K562 (cell line): Measurements from ENCODE around the gene C1QTNF3. TPM values are rescaled to one million over a fixed set of nuclear protein-coding genes. Genes with fewer than 3 reads are reported as not detected.

Experiments used
- ATAC-seq: fragments of 200-7000 bp; cut with Tn5 transposase; 3 replicates; pipeline ENCODE4 v1.9.1; 2020; ENCODE audit warnings: moderate library complexity
- BruUV-seq: library from RNA; stranded (reverse); fragments of 400-500 nt; replicated peaks from 2 replicates; lab custom pipeline; 2021; lab: Mats Ljungman, UMichigan
- CTCF ChIA-PET: fragments of 300-600 bp; formaldehyde crosslinking; extraction: SDS; loops from one replicate; lab custom pipeline; 2021; ENCODE audit warnings: low intra/inter-chr PET ratio; lab: Yijun Ruan, JAX
- POLR2A ChIA-PET: fragments of 300-600, 350-650 bp; sonication (Branson Sonifier 250); formaldehyde crosslinking; extraction: SDS; loops from one replicate; lab custom pipeline; 2021; ENCODE audit warnings: antibody characterized with exemption, inconsistent platforms; lab: Yijun Ruan, JAX
- DNase-seq, 4 experiments: peaks; one replicate each; pipeline versions ENCODE4 v3.0.0 to v3.0.0-alpha.2; 2011 to 2018; ENCODE audit warnings: low spot score in 3 of 4, mixed read lengths in 3 of 4; ENCODE audit errors: extremely low read depth in 1 of 4
- FAIRE-seq: peaks from 2 replicates; lab custom pipeline; 2011; peaks lifted over from hg19 to GRCh38; lab: Jason Lieb, UNC
- H2AFZ ChIP-seq: 2 replicates; pipeline ENCODE4 v1.6.0; 2011; ENCODE audit warnings: low read depth, low read length, control low read depth, inconsistent platforms
- H3K27ac ChIP-seq: fragments of 200-600 bp; 3 replicates; pipeline ENCODE4 v1.8.0; 2011; ENCODE audit warnings: low read depth, mild to moderate bottlenecking, control low read depth, inconsistent platforms, low read length, moderate library complexity, mixed read lengths; ENCODE audit errors: extremely low read depth
- H3K27me3 ChIP-seq, 2 experiments: fragments of 300-600 bp in 1 of 2; 2 replicates in 1 of 2; 3 replicates in 1 of 2; pipeline versions ENCODE4 v1.6.0 to v1.8.0; 2011; ENCODE audit warnings: inconsistent platforms in 2 of 2, low read length in 2 of 2, mild to moderate bottlenecking in 1 of 2, mixed read lengths in 1 of 2, moderate library complexity in 1 of 2; ENCODE audit not compliant: control insufficient read depth in 2 of 2, insufficient read depth in 2 of 2
- H3K36me3 ChIP-seq: fragments of 300-600 bp; 3 replicates; pipeline ENCODE4 v1.8.0; 2011; ENCODE audit warnings: mild to moderate bottlenecking, low read length, inconsistent platforms; ENCODE audit not compliant: control insufficient read depth, insufficient read depth
- H3K4me1 ChIP-seq, 2 experiments: fragments of 200-600 bp in 1 of 2; replicated peaks in 1 of 2; 2 replicates in 1 of 2; 3 replicates in 1 of 2; pipeline versions ENCODE4 v1.5.1 to v1.8.0; 2011; ENCODE audit warnings: inconsistent platforms in 2 of 2, low read length in 2 of 2, mild to moderate bottlenecking in 1 of 2, mixed read lengths in 1 of 2, moderate library complexity in 1 of 2; ENCODE audit not compliant: control insufficient read depth in 2 of 2, insufficient read depth in 2 of 2
- H3K4me2 ChIP-seq: 2 replicates; pipeline ENCODE4 v1.6.1; 2011; ENCODE audit warnings: low read length, control low read depth, inconsistent platforms, mixed read lengths; ENCODE audit not compliant: insufficient read depth
- H3K4me3 ChIP-seq: fragments of 200-600 bp; sonication (generic), shearing (Covaris generic); 2 replicates; pipeline ENCODE4 v1.5.1; 2016; ENCODE audit warnings: control low read depth, inconsistent platforms
- H3K79me2 ChIP-seq: fragments of 200-600 bp; 3 replicates; pipeline ENCODE4 v1.8.0; 2011; ENCODE audit warnings: low read length, inconsistent platforms; ENCODE audit not compliant: control insufficient read depth, insufficient read depth
- H3K9ac ChIP-seq, 2 experiments: 2 replicates each; pipeline versions ENCODE4 v1.6.0 to v1.6.1; 2011; ENCODE audit warnings: low read depth in 2 of 2, low read length in 2 of 2, control low read depth in 1 of 2, inconsistent platforms in 1 of 2, mild to moderate bottlenecking in 1 of 2, mixed read lengths in 1 of 2; ENCODE audit not compliant: insufficient read depth in 1 of 2
- H3K9me1 ChIP-seq: one replicate; pipeline ENCODE4 v1.6.0; 2011; ENCODE audit warnings: inconsistent platforms, mild to moderate bottlenecking, low read length, moderate library complexity; ENCODE audit not compliant: control insufficient read depth, insufficient read depth
- H3K9me3 ChIP-seq: replicated peaks from 2 replicates; pipeline ENCODE4 v1.5.1; 2011; ENCODE audit warnings: low read depth, low read length, inconsistent platforms; ENCODE audit not compliant: control insufficient read depth, insufficient read depth
- H4K20me1 ChIP-seq: replicated peaks from 2 replicates; pipeline ENCODE4 v1.6.1; 2011; ENCODE audit warnings: low read length, inconsistent platforms, mixed read lengths; ENCODE audit not compliant: control insufficient read depth, insufficient read depth
- HNRNPUL1 ChIP-seq: fragments of 200-400 bp; formaldehyde crosslinking; IDR thresholded peaks from 2 replicates; pipeline ENCODE4 v1.6.1; 2017; ENCODE audit warnings: low read length
- KDM2B ChIP-seq: fragments of 250-450 bp; sonication (Bioruptor Pico); IDR thresholded peaks from 2 replicates; pipeline ENCODE4 v1.8.0; 2021; ENCODE audit warnings: mild to moderate bottlenecking, moderate library complexity
- PRDM10 ChIP-seq: fragments of 450-650 bp; IDR thresholded peaks from 2 replicates; pipeline ENCODE4 v1.6.1; 2018; ENCODE audit not compliant: partially characterized antibody
- RFX5 ChIP-seq: IDR thresholded peaks from 2 replicates; pipeline ENCODE4 v1.6.1; 2011; ENCODE audit warnings: low read depth, mild to moderate bottlenecking, improper control_type of control experiment, low read length
- ZZZ3 ChIP-seq: fragments of 450-650 bp; IDR thresholded peaks from 2 replicates; pipeline ENCODE4 v1.6.1; 2016; ENCODE audit warnings: antibody characterized with exemption, mild to moderate bottlenecking, moderate library complexity
- WGBS: fragments of 100-300 bp; shearing (Covaris generic); methylation state at CpG from one replicate; pipeline ENCODE4 v1.1.6; 2016; ENCODE audit warnings: low coverage, mixed read lengths; ENCODE audit not compliant: insufficient coverage; ENCODE audit errors: missing lambda C conversion rate; 5-methylcytosine and 5-hydroxymethylcytosine counted together
- in situ Hi-C: fragments of 300-500 bp; cut with MboI; formaldehyde crosslinking; loops from 4 replicates; pipeline ENCODE4 v1.15.0; 2018; ENCODE audit warnings: inconsistent platforms, mixed read lengths
- intact Hi-C: fragments of 100-400 bp; cut with micrococcal nuclease; formaldehyde crosslinking; loops from 2 replicates; pipeline ENCODE4 v1.14.2; 2022
- polyA plus RNA-seq, 8 experiments: library from polyadenylated mRNA; depleted of rRNA in 4 of 8; stranded (reverse) in 5 of 8; unstranded in 3 of 8; fragments of >200 nt; fragmentation: Nextera tagmentation in 2 of 8; fragmentation: Illumina TruSeq in 1 of 8; extraction: Ambion mirVana in 2 of 8; extraction: Trizol in 1 of 8; gene quantifications; 2 replicates each; pipeline versions ENCODE4 v1.2.1 to v1.2.3, GENCODE V29; 2011 to 2014; ENCODE audit warnings: inconsistent platforms in 1 of 8, missing spikeins in 1 of 8
- total RNA-seq, 7 experiments: library from RNA; depleted of rRNA in 6 of 7; stranded (reverse); fragments of >200 nt in 6 of 7; fragmentation: Illumina TruSeq in 2 of 7; extraction: Trizol in 2 of 7; gene quantifications; 2 replicates each; pipeline versions ENCODE4 v1.2.1 to v1.2.3, GENCODE V29; 2011 to 2021; ENCODE audit warnings: low replicate concordance in 1 of 7

C1QTNF3 gene
- total and polyA plus RNA-seq, 9 of the 15 experiments (the other 6 are each of a cell fraction or from before 2014, with no cell fraction given): 0.51 to 3.3 (median 2.0) TPM

- Histone ChIP-seq H3K9me1 (no peaks in the 10 kb centered on the region), H3K36me3 (no peaks in the 10 kb centered on the region), H3K4me2 (no peak overlapping the region), H3K79me2 (no peaks in the 10 kb centered on the region), H3K9me3 (no peaks in the 10 kb centered on the region), H3K9ac (no peak overlapping the region), H4K20me1 (no peaks in the 10 kb centered on the region), H3K27me3 (peaks cover 5 to 21% of the 10 kb centered on the region in 2 experiments), H3K4me1 (no peaks in the 10 kb centered on the region), H3K27ac (no peak overlapping the region), H2AFZ (no peak overlapping the region), H3K4me3 (no peak overlapping the region)
- intact Hi-C loops: no loop called here
- FAIRE-seq: no peak
- ChIA-PET POLR2A (no interaction called here), CTCF (no interaction called here)
- 2% methylated on average over 2 of the region's 2 CpGs for WGBS
- no peak for ATAC-seq
- DNase-seq: no peak
- no TSS peak for BruUV-seq
- in situ Hi-C loops: no loop called here
- TF ChIP-seq PRDM10 (no peak), ZZZ3 (no peak), RFX5 (no peak), KDM2B (CRISPR knock-in tag) (no peak), HNRNPUL1 (no peak)
Measured at GRCh38 chr5:33973271-33973670, 69.7 kb downstream of the C1QTNF3 start.
